HG03103 (cell line): Measurements from ENCODE around the gene ATG4A.

ENCODE experiments used
- ATAC-seq: cut with Tn5 transposase; IDR thresholded peaks from one replicate; pipeline ENCODE4 v1.9.1; 2021; ENCODE audit warnings: low read depth; ENCODE audit not compliant: unreplicated experiment

The ATG4A gene

GRCh38 chrX:108121291-108121690 lies 29.7 kb downstream of the ATG4A start:
- no peak for ATAC-seq

DNA sequence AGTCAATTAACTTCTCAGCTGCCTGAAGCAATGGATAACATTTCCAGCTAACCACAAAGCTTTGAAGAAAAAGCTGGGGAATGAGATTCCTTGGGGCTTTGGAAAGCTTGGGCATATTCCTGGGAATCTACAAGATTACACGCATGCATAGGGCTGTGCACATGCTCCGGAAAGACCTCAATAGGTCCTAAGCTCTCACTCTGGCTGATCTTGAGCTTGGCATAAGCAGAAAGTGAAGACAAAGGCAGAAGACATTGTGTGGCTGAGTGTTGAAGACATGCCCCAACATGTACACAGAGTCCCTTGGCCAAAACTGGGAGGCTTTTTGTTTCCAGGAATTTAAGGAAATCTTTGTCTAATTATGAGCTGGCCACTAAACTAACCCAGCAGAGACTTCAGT lies 31.2 kb downstream of the ATG4A start:
- no peak for ATAC-seq

- no peak for ATAC-seq
These were observed 32.2 kb downstream of the ATG4A start for GRCh38 chrX:108123591-108124366.

DNA sequence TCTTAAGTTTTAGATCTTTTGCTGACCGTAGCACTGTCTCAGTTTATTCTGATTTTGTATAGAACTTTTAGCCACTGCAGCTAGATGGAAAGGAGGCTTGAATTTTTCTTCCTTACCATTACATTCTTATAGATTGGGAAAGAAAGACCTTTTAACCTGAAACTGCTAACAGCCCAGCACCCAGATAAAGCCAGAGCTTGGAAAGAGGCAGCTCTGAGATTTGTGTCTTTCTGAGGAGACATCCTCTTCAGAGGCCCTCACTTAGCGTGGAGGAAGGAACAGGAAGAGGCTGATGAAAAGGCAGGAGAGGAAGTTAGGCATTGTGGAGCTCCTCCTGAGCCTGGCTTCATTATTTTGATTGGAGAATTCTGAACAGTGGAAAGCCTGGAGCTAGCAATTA lies 35.1 kb downstream of the ATG4A start:
- no peak for ATAC-seq

- no peak for ATAC-seq
These were observed 35.6 kb downstream of the ATG4A start for GRCh38 chrX:108127152-108127551.

- ATAC-seq = no peak
These were observed 39.3 kb downstream of the ATG4A start for GRCh38 chrX:108130889-108131288.

DNA sequence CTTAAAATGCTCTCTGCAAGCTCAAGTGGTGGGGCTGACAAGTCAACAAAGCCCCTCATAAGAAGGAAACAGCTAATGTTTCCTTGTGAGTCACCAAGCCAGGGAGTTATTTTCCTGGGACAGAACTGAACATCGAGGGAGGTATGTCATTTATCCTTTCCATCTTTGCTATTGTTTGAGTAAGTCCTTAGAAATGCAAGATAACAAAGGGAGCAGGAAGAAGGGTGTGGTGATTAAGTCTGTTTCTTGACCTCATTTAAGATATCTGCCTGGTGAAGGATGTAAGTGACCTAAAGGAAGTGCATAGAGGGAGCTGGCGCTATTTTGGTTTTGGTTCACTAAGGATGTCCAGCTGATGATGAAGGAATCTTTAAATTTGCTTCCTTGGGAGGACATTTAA lies 39.9 kb downstream of the ATG4A start:
- no peak for ATAC-seq

DNA sequence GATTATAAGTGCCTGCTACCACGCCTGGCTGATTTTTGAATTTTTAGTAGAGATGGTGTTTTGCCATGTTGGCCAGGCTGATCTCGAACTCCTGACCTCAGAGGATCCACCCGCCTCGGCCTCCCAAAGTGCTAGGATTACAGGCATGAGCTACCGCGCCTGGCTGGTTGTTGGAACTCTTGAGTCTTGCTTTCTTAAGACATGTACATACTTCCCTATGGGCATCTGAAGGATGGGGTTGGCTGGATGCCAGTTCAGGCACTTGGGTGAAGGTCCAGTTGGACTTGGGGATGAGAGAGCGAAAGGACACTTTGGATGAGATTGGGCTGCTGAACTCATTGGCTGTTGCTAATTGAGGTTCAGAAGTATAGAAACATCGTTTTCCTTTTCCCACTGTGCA lies 40.5 kb downstream of the ATG4A start:
- ATAC-seq = no peak

DNA sequence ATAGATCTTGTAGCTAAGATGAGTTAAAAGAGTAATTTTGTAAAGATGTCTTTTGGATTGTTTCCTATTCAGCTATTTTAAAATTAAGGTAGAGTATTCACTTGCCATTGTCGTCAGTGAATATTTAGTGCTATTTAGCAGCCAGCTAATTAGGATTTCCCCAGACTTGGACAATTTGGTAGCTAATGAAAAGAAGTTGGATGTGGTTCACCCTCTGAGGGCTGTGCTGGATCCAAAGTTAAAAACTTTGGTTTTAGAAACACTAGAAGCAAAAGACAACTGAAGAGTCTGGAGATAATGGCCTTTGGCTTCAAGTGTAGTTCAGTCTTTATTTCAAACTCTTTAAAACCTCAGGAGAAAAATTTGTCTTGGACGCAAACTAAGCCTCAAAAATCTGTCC lies 41.3 kb downstream of the ATG4A start:
- ATAC-seq = no peak

DNA sequence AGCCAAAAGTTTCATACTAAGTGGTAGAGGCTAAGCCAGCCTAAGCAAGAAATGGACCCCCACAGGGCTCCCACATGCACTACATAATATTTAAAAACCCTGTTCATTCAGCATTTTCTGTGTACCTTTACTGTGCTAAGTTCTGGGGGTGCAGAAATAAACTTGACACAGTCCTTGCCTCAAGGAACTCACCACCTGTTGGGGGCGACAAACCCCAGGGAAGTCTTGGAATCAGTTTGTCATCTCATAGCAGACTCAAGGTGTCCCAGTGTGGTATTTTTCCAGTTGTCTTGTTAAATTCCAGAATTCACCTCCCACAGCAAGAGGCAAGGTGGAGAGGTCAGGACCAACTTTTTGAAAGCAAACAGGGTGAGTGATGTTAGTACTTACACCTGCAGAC lies 43.1 kb downstream of the ATG4A start:
- no peak for ATAC-seq

DNA sequence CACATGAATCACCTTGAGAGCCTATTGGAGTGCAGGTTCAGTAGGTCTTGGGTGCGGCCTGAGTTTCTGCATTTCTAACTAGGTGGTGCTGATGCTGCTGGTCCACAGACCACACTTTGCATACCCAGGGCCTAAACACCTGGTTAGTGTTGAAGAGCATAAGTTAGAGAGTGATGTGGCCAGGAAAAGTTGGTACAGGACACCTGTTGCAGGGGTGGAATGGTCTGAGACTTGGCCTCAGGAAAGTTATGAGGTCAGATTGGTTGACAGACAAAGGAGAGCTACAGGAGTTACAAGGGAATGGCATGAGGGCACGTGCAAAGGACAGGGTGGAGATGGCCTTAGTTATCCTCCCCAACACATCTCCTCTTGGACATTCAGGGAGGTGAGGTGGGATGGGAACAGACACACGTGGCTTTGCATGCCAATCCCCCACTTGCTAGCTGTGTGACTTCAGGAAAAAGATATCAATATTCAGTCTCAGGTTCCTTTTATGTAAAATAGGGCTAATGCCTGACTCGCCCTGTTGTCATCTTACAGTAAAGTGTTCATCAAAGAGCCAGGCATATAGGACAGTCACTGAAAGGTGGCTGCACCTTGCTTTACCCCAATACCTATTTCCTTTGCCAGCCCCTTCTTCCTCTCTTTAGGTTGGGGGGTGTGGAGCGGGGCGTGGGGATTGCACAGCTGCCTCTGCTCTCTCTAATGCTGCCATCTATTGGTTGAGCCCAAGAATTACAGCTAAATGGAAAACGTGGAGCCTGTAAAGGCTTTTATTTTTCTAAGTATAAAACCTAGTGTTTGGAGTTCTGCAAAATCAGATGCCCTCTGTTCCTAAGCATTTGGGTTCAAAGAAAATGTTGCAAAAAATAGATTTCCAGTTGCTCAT lies 47.5 kb downstream of the ATG4A start:
- no peak for ATAC-seq

DNA sequence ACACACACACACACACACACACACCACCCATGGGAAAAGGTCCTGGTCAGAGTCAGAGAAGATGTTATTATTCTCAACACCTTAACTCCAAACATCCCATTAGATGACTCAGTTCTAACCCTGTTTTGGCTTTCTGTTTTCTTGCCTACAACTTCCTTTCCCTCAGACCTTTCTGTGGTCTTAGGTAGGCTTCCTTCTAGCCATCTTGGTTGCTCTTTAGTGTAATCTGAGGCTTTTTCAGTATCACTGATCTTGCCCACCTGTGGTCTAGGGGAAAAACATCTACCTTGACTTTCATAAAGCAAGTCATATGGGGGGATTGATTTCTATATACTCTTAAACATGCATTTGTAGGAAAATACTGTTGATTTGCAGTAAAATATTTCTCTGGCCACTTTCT lies 56.9 kb downstream of the ATG4A start:
- ATAC-seq = no peak

- no peak for ATAC-seq
These were observed 64.5 kb downstream of the ATG4A start for GRCh38 chrX:108156082-108156481.

DNA sequence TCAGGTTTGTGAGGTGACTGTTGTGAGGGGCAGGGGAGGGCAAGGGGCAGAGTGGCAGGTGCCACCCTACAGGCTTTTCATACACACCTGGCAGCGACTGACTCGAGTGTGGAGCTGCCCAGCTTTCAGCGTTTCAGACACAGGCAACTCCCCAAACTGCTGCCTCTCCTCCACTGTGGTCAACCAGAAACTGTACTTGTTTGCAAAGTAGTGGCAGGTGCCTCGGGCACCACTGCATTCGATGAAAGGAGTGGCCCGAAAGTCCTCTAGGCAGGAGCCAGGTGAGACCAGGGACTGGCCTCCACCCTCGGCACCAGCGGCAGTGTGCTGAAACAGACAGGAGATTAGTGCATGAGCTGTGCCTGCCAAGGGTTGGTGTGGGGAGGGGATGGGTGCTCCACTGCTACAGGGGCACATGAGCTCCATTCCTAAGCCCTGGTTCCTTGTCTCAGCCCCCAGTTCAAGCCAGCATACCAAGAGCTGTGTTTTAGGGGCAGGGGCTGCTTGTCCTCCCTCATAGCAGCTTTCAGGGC lies 65.4 kb downstream of the ATG4A start:
- ATAC-seq = no peak

- no peak for ATAC-seq
These were observed 66.0 kb downstream of the ATG4A start for GRCh38 chrX:108157628-108158027.

DNA sequence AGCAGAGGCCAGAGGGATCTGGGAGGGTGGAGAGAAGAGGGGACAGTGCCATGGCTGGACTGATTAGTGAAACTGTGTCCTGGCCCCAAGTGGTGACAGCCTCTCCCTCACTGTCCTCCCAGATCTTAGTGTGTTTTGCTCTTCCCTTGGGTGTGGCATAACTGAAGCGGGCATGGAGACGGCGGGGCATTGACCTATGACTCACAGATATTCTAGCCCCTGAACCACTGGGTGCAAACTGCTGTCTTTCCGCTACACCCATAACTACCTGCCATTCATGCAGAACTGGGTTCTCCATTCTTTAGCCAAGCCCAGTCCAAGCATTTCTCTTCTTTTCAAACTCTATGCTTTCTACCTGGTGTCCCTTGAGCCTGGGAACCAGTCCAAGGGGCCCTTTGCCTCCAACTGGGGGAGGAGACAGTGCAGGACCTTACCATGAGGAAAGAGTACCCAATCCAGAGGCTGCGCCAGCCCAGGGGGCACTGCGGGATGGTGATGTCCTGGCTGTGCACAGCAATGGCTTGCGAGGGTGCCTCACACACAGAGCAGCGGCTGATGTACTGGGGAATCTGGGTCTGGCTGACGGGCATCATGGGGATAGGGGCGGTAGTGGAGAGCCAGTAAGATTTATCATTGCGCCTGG lies 67.6 kb downstream of the ATG4A start:
- ATAC-seq = no peak

- ATAC-seq = no peak
These were observed 68.7 kb downstream of the ATG4A start for GRCh38 chrX:108160309-108160708.

GRCh38 chrX:108162265-108162664 lies 70.7 kb downstream of the ATG4A start:
- no peak for ATAC-seq

DNA sequence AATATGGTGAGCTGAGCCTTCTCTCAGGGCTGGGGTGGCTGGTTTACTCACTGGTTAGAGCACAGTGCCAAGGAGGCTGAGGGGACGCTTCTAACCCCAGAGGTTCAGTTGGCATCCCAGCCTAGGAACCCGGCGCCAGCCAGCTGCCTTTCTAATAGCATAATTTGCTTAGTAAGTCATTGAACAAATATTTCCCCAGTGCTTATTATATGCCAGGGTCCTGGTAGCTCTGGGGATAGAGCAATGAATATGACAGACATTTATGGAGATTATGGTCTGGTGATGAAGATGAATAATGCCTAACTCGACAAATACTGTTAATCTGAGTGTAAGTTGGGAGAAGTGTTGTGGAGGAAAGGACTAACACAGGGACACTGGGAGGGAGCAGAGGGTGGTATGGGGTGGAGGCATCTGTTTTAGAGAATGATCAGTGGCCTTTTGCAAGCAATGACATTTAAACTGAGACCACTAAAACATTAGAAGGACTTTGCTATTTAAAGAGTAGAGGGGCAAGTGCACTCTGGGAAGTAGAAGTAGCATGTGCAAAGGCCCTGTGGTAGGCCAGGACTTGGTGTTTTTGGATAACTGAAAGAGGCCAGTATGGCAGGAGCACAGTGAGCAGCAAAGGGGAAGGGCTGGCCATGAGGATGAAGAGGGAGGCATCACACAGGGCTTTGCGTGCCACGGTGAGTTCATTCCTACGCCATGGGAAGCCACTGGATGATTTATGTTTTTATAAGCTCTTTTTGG lies 71.9 kb downstream of the ATG4A start:
- no peak for ATAC-seq

DNA sequence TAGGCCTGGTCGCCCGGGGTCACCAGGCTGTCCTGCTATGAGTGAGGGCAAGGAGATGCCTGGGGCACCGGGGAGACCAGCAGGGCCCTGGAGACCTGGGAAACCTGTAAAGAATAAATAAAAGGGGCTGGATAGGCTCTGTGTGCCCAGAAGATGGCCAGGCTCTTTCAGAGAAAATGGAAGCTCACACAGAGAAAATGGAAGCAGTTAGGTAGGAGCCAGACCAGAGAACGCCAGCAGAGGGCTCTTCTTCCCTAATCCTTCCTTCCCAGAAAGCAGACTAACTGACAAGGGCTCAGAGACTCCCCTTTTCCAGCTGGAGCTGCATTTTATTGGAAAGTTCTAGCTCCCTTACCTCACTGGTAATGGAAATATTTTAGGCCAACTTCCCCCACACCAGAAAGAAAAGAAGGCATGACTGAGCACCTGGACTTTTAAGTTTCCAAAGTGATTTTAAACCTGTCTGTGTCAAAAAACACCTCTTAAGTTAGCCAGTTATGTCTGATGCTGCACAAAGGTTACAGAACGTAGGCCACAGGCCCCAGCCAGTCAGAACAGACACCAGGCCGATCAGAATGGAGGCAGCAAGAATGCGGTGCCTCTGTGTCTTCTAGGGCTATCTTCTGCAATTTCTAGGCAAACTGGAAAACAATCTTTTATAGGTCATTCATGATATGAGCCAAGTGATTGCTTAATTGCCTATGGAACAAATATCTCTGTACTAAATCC lies 74.0 kb downstream of the ATG4A start:
- ATAC-seq = no peak
